ENCODE measurements around the gene GRK2.
A peak's percentile ranks its signal among the peaks of the same experiment; 100 is the strongest.
"Not testable (repeated sequence)": the region's sequence is repeated elsewhere in the genome, so short reads cannot be mapped to it uniquely, and the experiment has no call there.

The GRK2 gene

GRCh38 chr11:67311051-67311555, 44.8 kb downstream of the GRK2 start:
- no peak for DNase-seq (ENCODE audit: low read depth in 2 of 2, low spot score in 1 of 2)

- no peak for DNase-seq (ENCODE audit: low read depth in 2 of 2, low spot score in 1 of 2)
Measured at GRCh38 chr11:67311556-67312082, 45.3 kb downstream of the GRK2 start.

- DNase-seq (ENCODE audit: low read depth in 2 of 2, low spot score in 1 of 2), result no peak
Measured at GRCh38 chr11:67312187-67313021, 46.1 kb downstream of the GRK2 start.

GRCh38 chr11:67313125-67313890, 47.0 kb downstream of the GRK2 start:
- no peak for DNase-seq (ENCODE audit: low read depth in 2 of 2, low spot score in 1 of 2)

GRCh38 chr11:67314218-67314617, 47.9 kb downstream of the GRK2 start:
- no peak for DNase-seq (ENCODE audit: low read depth in 2 of 2, low spot score in 1 of 2)

GRCh38 chr11:67315325-67315909, 49.1 kb downstream of the GRK2 start:
- no peak for DNase-seq (ENCODE audit: low read depth in 2 of 2, low spot score in 1 of 2)

GRCh38 chr11:67316882-67317204, 50.6 kb downstream of the GRK2 start:
- no peak for DNase-seq (ENCODE audit: low read depth in 2 of 2, low spot score in 1 of 2)

GRCh38 chr11:67317205-67317887, 51.1 kb downstream of the GRK2 start:
- DNase-seq (ENCODE audit: low read depth in 2 of 2, low spot score in 1 of 2), result peak; percentile 99

- no peak for DNase-seq (ENCODE audit: low read depth in 2 of 2, low spot score in 1 of 2)
Measured at GRCh38 chr11:67317888-67318555, 51.7 kb downstream of the GRK2 start.

- not testable (repeated sequence) for DNase-seq (ENCODE audit: low read depth in 2 of 2, low spot score in 1 of 2)
Measured at GRCh38 chr11:67318876-67319275, 52.6 kb downstream of the GRK2 start.

- DNase-seq (ENCODE audit: low read depth in 2 of 2, low spot score in 1 of 2), result no peak
Measured at GRCh38 chr11:67320011-67320410, 53.7 kb downstream of the GRK2 start.

- no peak for DNase-seq (ENCODE audit: low read depth in 2 of 2, low spot score in 1 of 2)
Measured at GRCh38 chr11:67320691-67321090, 54.4 kb downstream of the GRK2 start.

- DNase-seq (ENCODE audit: low read depth in 2 of 2, low spot score in 1 of 2), result no peak
Measured at GRCh38 chr11:67321313-67321871, 55.1 kb downstream of the GRK2 start.

- DNase-seq (ENCODE audit: low read depth in 2 of 2, low spot score in 1 of 2), result no peak
Measured at GRCh38 chr11:67322049-67322448, 55.8 kb downstream of the GRK2 start.

- DNase-seq (ENCODE audit: low read depth in 2 of 2, low spot score in 1 of 2), result no peak
Measured at GRCh38 chr11:67323526-67323925, 57.3 kb downstream of the GRK2 start.

GRCh38 chr11:67332081-67332691, 65.9 kb downstream of the GRK2 start:
- no peak for DNase-seq (ENCODE audit: low read depth in 2 of 2, low spot score in 1 of 2)

Measured in stimulated activated CD8-positive, alpha-beta memory T cell treated with anti-CD3 and anti-CD28 coated beads, Interleukin-4, amount 100 ng/mL, for 1 hour (primary cell).